ENCODE measurements around the gene ACACA. TPM values are rescaled to one million over a fixed set of nuclear protein-coding genes. Genes with fewer than 3 reads are reported as not detected.

Gene ACACA
- total and polyA plus RNA-seq, 9 donors: 18.1 to 38.0 (median 24.4) TPM

GRCh38 chr17:37067555-37068111 is 339.0 kb downstream of the ACACA start:
- H3K27ac ChIP-seq (ENCODE audit: low read length): peak overlapping the region; percentile 65
- peaks cover 19% of the 10 kb centered on the region for H3K4me1 ChIP-seq (ENCODE audit: control insufficient read depth, insufficient read depth, low read length)
- H3K9me3 ChIP-seq (replicated peaks; ENCODE audit: control insufficient read depth, low read depth, low read length): no peaks in the 10 kb centered on the region
- H3K36me3 ChIP-seq (ENCODE audit: control insufficient read depth, insufficient read depth, low read length): no peaks in the 10 kb centered on the region
- H3K4me3 ChIP-seq (ENCODE audit: low read length): no peak overlapping the region
- peaks cover 40% of the 10 kb centered on the region for H3K27me3 ChIP-seq (ENCODE audit: control insufficient read depth, insufficient read depth, low read length)
- peak; percentile 60 for DNase-seq
- 48% methylated on average over 9 of the region's 13 CpGs for WGBS (ENCODE audit: insufficient coverage)

GRCh38 chr17:37066322-37067255 is 340.0 kb downstream of the ACACA start:
- H3K27me3 ChIP-seq (ENCODE audit: control insufficient read depth, insufficient read depth, low read length): peaks cover 37% of the 10 kb centered on the region
- 43% methylated on average over 9 of the region's 25 CpGs for WGBS (ENCODE audit: insufficient coverage)
- H3K36me3 ChIP-seq (ENCODE audit: control insufficient read depth, insufficient read depth, low read length): no peaks in the 10 kb centered on the region
- no peak for DNase-seq
- no peak overlapping the region for H3K27ac ChIP-seq (ENCODE audit: low read length)
- no peak overlapping the region for H3K4me3 ChIP-seq (ENCODE audit: low read length)
- peaks cover 23% of the 10 kb centered on the region for H3K4me1 ChIP-seq (ENCODE audit: control insufficient read depth, insufficient read depth, low read length)
- no peaks in the 10 kb centered on the region for H3K9me3 ChIP-seq (replicated peaks; ENCODE audit: control insufficient read depth, low read depth, low read length)

GRCh38 chr17:37065486-37066321 is 340.9 kb downstream of the ACACA start:
- no peak overlapping the region for H3K4me3 ChIP-seq (ENCODE audit: low read length)
- peaks cover 37% of the 10 kb centered on the region for H3K27me3 ChIP-seq (ENCODE audit: control insufficient read depth, insufficient read depth, low read length)
- H3K36me3 ChIP-seq (ENCODE audit: control insufficient read depth, insufficient read depth, low read length): no peaks in the 10 kb centered on the region
- H3K4me1 ChIP-seq (ENCODE audit: control insufficient read depth, insufficient read depth, low read length): peaks cover 23% of the 10 kb centered on the region
- H3K27ac ChIP-seq (ENCODE audit: low read length): no peak overlapping the region
- no peaks in the 10 kb centered on the region for H3K9me3 ChIP-seq (replicated peaks; ENCODE audit: control insufficient read depth, low read depth, low read length)
- DNase-seq: no peak
- WGBS (ENCODE audit: insufficient coverage): 43% methylated on average over 15 of the region's 23 CpGs

- WGBS (ENCODE audit: insufficient coverage): 58% methylated on average over 5 of the region's 8 CpGs
- H3K36me3 ChIP-seq (ENCODE audit: control insufficient read depth, insufficient read depth, low read length): no peaks in the 10 kb centered on the region
- peaks cover 37% of the 10 kb centered on the region for H3K27me3 ChIP-seq (ENCODE audit: control insufficient read depth, insufficient read depth, low read length)
- no peak overlapping the region for H3K27ac ChIP-seq (ENCODE audit: low read length)
- H3K4me3 ChIP-seq (ENCODE audit: low read length): no peak overlapping the region
- peaks cover 23% of the 10 kb centered on the region for H3K4me1 ChIP-seq (ENCODE audit: control insufficient read depth, insufficient read depth, low read length)
- no peaks in the 10 kb centered on the region for H3K9me3 ChIP-seq (replicated peaks; ENCODE audit: control insufficient read depth, low read depth, low read length)
- no peak for DNase-seq
Observed at GRCh38 chr17:37064956-37065355, 341.7 kb downstream of the ACACA start.

GRCh38 chr17:37064206-37064605 is 342.4 kb downstream of the ACACA start:
- no peak for DNase-seq
- 17% methylated on average over 8 of the region's 11 CpGs for WGBS (ENCODE audit: insufficient coverage)
- Histone ChIP-seq H3K9me3 (replicated peaks; ENCODE audit: control insufficient read depth, low read depth, low read length) (no peaks in the 10 kb centered on the region), H3K4me1 (ENCODE audit: control insufficient read depth, insufficient read depth, low read length) (peaks cover 23% of the 10 kb centered on the region), H3K27ac (ENCODE audit: low read length) (no peak overlapping the region), H3K36me3 (ENCODE audit: control insufficient read depth, insufficient read depth, low read length) (no peaks in the 10 kb centered on the region), H3K4me3 (ENCODE audit: low read length) (no peak overlapping the region), H3K27me3 (ENCODE audit: control insufficient read depth, insufficient read depth, low read length) (peaks cover 37% of the 10 kb centered on the region)

- H3K9me3 ChIP-seq (replicated peaks; ENCODE audit: control insufficient read depth, low read depth, low read length): no peaks in the 10 kb centered on the region
- peaks cover 2% of the 10 kb centered on the region for H3K36me3 ChIP-seq (ENCODE audit: control insufficient read depth, insufficient read depth, low read length)
- no peak overlapping the region for H3K4me3 ChIP-seq (ENCODE audit: low read length)
- peaks cover 27% of the 10 kb centered on the region for H3K27me3 ChIP-seq (ENCODE audit: control insufficient read depth, insufficient read depth, low read length)
- peaks cover 11% of the 10 kb centered on the region for H3K4me1 ChIP-seq (ENCODE audit: control insufficient read depth, insufficient read depth, low read length)
- 44% methylated on average over 4 of the region's 9 CpGs for WGBS (ENCODE audit: insufficient coverage)
- no peak for DNase-seq
- no peak overlapping the region for H3K27ac ChIP-seq (ENCODE audit: low read length)
Observed at GRCh38 chr17:37062021-37062420, 344.6 kb downstream of the ACACA start.

- H3K4me1 ChIP-seq (ENCODE audit: control insufficient read depth, insufficient read depth, low read length): peaks cover 11% of the 10 kb centered on the region
- WGBS (ENCODE audit: insufficient coverage): 78% methylated on average over 1 of the region's 7 CpGs
- H3K27me3 ChIP-seq (ENCODE audit: control insufficient read depth, insufficient read depth, low read length): peaks cover 18% of the 10 kb centered on the region
- no peak overlapping the region for H3K4me3 ChIP-seq (ENCODE audit: low read length)
- no peaks in the 10 kb centered on the region for H3K9me3 ChIP-seq (replicated peaks; ENCODE audit: control insufficient read depth, low read depth, low read length)
- peaks cover 7% of the 10 kb centered on the region for H3K36me3 ChIP-seq (ENCODE audit: control insufficient read depth, insufficient read depth, low read length)
- no peak overlapping the region for H3K27ac ChIP-seq (ENCODE audit: low read length)
- DNase-seq: no peak
Observed at GRCh38 chr17:37060928-37061327, 345.7 kb downstream of the ACACA start.

- Histone ChIP-seq H3K36me3 (ENCODE audit: control insufficient read depth, insufficient read depth, low read length) (peaks cover 7% of the 10 kb centered on the region), H3K9me3 (replicated peaks; ENCODE audit: control insufficient read depth, low read depth, low read length) (no peaks in the 10 kb centered on the region), H3K27ac (ENCODE audit: low read length) (no peak overlapping the region), H3K4me1 (ENCODE audit: control insufficient read depth, insufficient read depth, low read length) (peaks cover 13% of the 10 kb centered on the region), H3K4me3 (ENCODE audit: low read length) (no peak overlapping the region), H3K27me3 (ENCODE audit: control insufficient read depth, insufficient read depth, low read length) (peaks cover 10% of the 10 kb centered on the region)
- no CpG with 5 or more reads among the region's 6 CpGs for WGBS (ENCODE audit: insufficient coverage)
- DNase-seq: no peak
Observed at GRCh38 chr17:37060094-37060493, 346.5 kb downstream of the ACACA start.

GRCh38 chr17:37059493-37059892 is 347.1 kb downstream of the ACACA start:
- no peak for DNase-seq
- no peak overlapping the region for H3K4me3 ChIP-seq (ENCODE audit: low read length)
- H3K27me3 ChIP-seq (ENCODE audit: control insufficient read depth, insufficient read depth, low read length): peaks cover 4% of the 10 kb centered on the region
- peaks cover 7% of the 10 kb centered on the region for H3K36me3 ChIP-seq (ENCODE audit: control insufficient read depth, insufficient read depth, low read length)
- H3K4me1 ChIP-seq (ENCODE audit: control insufficient read depth, insufficient read depth, low read length): peaks cover 11% of the 10 kb centered on the region
- no CpG with 5 or more reads among the region's 3 CpGs for WGBS (ENCODE audit: insufficient coverage)
- H3K9me3 ChIP-seq (replicated peaks; ENCODE audit: control insufficient read depth, low read depth, low read length): no peaks in the 10 kb centered on the region
- no peak overlapping the region for H3K27ac ChIP-seq (ENCODE audit: low read length)

- H3K27ac ChIP-seq (ENCODE audit: low read length): no peak overlapping the region
- H3K27me3 ChIP-seq (ENCODE audit: control insufficient read depth, insufficient read depth, low read length): no peaks in the 10 kb centered on the region
- 95% methylated on average over 17 of the region's 18 CpGs for WGBS (ENCODE audit: insufficient coverage)
- peaks cover 14% of the 10 kb centered on the region for H3K36me3 ChIP-seq (ENCODE audit: control insufficient read depth, insufficient read depth, low read length)
- no peak overlapping the region for H3K4me3 ChIP-seq (ENCODE audit: low read length)
- peaks cover 2% of the 10 kb centered on the region for H3K4me1 ChIP-seq (ENCODE audit: control insufficient read depth, insufficient read depth, low read length)
- no peaks in the 10 kb centered on the region for H3K9me3 ChIP-seq (replicated peaks; ENCODE audit: control insufficient read depth, low read depth, low read length)
- no peak for DNase-seq
Observed at GRCh38 chr17:37056622-37057021, 350.0 kb downstream of the ACACA start.
